GM21825 (cell line): ENCODE data around the gene SYCE3.

Experiments used
- ATAC-seq: cut with Tn5 transposase; IDR thresholded peaks from one replicate; pipeline ENCODE4 v1.9.1; 2021; ENCODE audit warnings: mild to moderate bottlenecking, moderate library complexity; ENCODE audit not compliant: unreplicated experiment

The SYCE3 gene

DNA sequence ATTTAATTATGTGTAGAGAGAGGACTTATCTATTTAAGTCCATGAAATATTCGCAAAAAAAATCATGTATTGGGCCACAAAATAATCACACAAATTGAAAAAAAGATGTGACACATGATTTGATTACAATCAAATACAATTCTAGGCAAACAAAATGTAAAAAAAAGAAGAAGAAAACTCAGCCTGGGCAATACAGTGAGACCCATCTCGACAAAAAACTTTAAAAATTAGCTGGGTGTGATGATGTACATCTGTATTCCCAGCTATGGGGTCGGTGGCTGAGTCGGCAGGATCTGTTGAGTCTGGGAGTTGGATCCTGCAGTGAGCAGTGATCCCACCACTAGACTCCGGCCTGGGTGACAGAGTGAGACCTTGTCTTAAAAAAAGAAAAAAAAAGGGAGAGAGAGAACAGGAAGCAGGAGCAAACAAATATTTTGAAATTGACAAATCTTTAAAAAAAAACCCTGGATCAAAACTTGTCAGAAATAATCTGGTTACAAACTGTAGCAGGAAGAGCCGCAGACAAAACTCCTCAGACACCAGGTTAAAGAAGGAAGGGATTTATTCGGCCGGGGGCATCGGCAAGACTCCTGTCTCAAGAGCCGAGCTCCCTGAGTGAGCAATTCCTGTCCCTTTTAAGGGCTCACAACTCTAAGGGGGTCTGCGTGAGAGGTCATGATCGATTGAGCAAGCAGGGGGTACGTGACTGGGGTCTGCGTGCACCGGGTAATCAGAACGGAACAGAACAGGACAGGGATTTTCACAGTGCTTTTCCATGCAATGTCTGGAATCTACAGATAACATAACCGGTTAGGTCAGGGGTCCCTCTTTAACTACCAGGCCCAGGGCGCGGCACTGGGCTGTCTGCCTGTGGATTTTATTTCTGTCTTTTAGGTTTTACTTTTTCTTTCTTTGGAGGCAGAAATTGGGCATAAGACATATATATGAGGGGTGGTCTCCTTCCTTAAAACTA lies 29.6 kb downstream of the SYCE3 start:
- no peak for ATAC-seq

DNA sequence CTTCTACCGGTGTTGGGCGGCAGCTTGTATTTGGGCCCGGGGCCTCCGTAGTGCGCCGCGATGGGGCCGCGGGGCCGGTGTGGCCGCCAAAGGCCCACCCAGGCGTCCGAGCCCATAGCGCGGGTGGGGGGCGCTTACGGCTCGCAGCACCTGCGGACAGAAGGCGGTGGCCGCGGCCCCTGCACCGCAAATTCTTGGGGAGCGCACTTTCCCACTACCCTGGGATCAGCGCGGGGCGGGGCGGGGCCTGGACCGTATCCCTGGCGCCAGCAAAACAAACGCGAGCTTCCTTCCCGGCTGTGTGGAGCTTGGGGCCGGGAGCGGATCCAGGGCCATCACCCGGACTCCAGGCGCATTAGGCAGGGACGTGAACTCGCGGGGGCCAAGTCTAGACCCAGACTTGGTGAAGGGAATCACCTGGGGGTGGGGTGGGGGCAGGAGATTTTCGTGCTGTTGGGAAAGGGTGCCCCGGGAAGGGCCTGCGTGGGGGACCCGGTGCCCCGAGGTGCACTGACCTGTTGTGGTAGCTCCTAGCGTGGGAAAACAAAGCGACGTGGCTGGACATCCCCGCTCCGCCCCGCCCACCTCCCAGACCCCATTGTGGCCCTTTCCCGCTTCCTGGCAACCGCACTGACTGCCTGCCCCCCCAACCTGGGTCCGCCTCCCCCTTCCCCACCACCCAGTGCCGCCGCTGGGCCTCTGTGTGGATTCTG lies 30.6 kb downstream of the SYCE3 start:
- no peak for ATAC-seq

DNA sequence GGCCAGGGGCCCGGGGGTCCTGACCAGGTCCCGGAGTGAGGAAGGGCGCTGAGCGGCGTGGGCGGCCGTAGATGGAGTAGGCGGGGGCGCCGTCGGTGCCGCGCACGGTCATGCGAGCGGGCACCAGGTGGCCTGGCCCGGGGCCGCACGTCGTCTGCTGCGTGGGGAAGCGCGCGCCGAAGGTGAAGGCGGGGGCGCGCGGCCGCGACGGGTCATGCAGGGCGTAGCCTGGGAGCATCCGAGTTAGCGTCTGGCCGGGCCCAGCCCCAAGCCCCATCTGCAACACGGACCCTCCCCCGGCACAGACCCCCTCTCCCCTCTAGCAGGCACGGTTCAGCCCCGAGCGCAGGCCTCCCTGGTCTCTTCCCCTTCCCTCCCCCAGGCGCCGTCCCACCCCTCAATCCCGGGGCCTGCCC lies 31.2 kb downstream of the SYCE3 start:
- no peak for ATAC-seq

DNA sequence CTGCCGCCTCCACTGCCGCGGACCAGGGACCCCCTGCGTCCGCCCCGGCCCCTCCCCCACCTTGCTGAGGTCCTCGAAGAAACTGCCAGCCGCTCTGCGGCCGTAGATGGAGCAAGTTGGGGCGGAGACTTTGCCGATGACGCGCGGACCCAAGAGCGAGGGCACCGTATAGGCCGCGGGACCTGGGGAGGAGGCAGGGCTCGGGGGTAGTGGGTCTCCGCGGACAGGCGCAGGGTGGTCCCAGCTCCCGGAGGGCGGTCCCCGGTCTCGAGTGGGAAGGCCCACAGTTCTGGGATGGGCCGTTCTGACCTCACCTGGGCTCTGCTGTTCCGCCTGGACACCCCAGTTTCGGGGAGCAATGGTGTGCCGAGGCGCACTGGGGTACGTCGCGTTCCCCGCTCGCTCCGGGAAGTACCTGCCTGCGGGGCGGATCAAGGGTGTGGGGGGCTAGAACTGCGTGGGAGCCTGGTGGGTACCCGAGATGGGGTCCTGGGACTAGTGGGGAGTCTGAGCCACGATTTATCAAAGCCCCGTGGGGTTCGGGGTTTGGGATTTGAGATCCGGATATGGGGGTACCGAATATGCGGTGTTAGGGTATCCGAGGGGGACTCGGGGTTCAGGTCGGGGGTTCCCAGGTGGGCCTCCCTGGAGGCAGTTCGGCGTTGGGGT lies 31.7 kb downstream of the SYCE3 start:
- ATAC-seq = peak; percentile 18

DNA sequence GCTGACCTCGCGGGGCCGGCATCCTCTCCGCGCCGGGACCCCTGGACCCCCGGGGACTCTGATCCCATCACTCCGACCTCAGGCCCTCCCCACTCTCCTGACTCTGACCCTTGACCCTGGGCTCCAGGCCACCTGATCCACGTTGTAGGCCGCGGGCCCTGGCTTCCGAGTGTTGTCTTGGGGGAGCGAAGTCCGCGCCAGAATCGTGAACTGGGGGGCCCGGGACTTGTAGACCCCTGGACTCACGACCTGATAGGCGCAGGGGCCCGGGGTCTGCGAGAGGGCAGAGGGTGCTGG lies 32.2 kb downstream of the SYCE3 start:
- ATAC-seq = no peak

DNA sequence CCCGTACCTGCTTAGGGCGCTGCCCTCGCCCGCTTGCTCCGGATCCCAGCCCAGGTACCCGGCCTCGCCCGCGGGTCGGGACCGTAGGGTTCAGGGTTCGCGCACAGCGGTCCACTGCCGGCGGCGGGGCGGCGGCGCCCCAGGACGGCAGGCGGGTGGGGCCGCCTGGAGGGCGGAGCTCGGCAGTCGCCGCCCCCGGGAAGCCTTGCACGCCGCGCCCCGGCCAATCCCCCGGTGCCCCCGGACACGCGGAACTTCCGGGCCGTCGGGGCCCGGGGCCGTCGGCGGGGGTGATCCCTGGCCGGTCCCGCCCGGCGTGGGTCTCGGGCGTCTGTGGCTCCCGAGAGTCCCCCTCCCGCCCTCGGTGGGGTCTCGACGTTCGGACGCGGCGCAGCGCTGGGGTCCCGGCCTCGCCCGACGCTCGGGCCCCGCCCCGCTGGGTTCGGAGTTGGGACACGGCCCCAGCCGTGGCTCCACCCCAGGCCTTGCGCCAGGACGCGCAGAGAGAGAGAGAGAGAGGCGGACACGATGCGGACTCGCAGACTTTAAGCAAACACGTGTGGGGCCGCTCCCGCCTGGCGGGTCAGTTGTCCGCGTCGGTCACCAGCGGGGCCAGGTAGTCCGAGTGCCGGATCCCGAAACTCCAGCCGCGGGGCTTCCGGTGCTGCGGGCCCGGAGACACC lies 32.7 kb downstream of the SYCE3 start, which contains the start of gene TYMP:
Gene TYMP (minus strand): TSS at position 116 of the 683 bp plus-strand sequence. CDS start 303 bp downstream, outside the sequence.
- no peak for ATAC-seq

DNA sequence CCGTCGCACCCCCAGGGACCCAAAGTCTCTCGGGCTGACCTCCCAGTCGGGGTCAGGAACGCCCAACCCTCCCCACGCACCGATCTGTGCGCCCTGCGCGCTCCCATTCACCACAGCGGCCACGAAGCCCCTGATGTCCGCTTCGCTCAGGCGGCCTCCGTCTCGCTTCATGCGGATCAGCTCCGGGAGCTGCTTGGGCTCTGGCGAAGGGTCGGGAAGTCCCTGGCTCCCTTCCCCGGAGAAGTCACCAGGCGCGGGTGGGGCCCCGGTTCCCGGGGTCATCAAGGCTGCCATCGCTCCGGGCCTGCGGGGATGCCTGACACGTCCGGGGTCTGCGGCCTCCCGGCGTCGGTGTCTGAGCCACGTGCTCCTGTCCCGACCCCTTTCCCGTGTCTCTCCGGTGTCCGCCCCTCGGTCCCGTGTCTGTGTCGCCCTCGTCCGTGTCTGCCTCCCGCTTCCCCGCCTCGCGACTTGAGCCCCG lies 33.3 kb downstream of the SYCE3 start:
- ATAC-seq = no peak

DNA sequence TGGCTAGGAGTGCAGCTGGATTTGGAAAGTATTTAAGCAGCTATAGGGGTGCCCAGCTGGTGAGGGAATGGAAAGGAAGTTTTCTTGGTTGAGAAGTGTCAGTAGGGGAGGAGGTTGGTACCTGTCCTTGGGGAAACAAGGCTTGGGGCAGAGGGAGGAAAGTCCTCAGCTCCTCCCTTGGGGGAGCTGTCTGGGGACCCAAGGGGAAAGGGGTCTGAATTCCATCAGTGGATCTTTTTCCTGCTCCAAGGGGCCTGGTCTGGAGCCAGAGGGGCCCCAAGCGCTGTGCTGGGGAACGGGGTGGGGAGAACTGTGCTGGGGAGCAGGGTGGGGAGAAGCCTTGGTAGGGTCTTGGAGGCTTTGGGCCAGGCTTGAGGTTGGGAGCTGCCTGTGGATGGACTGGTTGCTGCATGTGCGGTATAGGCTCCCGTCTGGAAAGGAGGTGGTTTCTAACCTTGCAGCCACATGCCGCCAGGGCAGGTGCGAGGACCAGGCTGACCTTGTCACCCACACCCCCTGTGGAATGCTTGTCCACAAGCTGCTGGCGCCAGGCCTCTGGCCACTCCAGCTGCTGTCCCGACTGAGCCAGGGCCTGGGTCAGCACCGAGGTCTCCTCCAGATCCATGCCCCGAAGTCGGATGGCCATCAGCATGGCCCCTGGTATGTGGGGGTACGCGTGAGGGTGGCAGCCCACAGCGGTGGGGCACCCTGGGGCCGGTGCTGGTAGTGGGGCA lies 33.9 kb downstream of the SYCE3 start:
- ATAC-seq = no peak

DNA sequence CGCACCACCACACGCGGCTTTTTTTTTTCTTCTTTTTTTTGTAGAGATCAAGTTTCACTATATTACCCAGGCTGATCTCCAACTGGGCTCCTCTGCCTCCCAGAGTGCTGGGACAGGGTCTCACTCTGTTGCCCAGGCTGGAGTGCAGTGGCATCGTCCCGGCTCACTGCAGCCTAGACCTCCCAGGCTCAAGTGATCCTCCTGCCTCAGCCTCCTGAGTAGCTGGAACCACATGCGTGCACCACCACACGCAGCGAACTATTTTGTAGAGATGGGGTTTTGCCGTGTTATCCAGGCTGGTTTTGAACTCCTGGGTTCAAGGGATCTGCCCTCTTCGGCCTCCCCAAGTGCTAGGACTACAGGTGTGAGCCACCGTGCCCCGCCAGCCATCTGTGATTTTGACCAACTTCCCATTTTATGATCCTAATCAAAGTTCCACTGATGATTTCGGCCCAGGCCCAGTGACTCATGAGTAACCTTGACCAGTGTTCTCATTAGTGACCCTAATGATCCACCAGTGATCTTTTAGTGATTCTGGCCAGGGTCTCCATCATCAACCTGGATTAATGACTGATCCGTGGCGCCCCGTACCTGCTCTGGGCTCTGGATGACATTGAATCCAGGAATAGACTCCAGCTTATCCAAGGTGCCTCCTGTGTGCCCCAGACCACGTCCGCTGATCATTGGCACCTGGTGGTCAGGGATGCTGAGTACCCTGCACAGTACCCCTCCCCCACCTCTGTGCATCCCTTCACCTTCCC lies 34.6 kb downstream of the SYCE3 start:
- ATAC-seq = no peak

DNA sequence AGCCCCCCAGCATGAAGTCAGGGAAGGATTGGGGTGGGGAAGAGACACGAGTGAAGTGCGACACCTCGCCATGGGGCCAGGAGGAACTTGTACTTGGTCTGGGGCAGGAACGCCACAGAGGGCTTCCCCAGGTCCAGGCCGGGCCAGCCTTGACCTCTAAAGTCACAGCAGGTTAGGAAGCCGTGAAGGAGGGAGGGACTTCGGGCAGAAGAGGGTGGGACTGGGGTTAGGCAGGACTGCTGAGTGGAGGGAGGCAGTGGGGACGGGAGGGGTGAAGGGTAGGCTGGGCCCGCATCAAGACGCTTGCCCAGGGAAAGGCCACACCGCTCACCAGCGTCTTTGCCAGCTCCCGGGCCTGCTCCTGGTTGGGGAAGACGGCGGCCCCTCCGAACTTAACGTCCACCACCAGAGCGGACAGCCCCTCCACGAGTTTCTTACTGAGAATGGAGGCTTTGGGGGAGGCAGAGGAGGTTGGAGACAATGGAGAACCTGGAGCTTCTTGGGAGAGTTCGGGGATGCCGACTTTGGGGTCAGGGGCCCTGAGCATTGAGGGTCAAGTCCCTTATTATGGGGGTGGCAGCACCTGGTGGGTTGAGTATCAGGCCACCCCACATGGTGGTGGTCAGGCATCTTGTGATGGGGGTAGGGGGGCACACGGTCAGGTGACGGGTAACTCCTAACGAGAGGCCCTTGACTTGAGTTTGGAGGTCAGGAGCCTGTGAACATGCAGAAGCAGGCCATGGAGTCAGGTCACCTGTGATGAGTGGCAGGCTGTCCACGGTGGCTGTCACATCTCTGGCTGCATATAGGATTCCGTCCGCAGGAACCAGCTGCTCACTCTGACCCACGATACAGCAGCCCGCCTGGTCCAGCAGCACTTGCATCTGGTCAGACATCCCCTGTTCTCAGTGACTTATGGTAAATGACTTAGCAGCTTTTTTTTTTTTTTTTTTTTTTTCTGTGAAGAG lies 35.6 kb downstream of the SYCE3 start:
- no peak for ATAC-seq

DNA sequence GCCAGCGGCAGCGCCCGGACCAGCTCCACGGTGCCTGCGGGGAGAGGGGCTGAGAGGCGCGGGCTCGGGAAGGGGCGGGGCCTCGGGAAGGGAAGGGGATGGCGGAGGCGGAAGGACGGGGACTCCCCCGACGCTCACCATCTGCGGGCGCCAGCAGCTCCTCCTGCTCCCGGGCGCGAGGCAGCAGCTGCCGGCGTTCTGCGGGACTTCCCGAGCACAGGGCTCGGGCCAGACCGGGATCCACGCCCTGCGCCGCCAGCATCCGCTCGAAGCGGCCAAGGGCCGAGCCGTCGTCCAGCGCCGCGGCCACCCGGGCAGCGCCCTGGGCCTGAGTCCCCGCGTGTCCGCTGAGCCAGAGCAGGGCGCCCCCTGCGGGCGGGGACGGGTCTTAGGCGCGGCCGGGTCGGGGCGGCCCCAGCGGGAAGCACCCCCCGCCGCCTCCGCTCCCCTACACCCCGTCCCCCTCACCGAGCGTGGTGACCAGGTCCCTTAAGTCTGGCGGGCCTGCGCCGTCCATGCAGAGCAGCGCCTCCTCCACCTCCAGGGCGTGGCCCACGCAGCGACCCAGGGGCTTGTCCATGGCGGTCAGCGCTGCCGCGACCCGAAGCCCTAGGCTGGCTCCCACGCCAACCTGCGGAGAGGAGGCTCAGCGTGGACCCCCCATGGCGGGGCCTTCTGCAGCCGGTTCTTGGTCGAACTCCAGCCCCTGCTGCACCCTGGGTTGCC lies 36.4 kb downstream of the SYCE3 start:
- peak; percentile 27 for ATAC-seq

DNA sequence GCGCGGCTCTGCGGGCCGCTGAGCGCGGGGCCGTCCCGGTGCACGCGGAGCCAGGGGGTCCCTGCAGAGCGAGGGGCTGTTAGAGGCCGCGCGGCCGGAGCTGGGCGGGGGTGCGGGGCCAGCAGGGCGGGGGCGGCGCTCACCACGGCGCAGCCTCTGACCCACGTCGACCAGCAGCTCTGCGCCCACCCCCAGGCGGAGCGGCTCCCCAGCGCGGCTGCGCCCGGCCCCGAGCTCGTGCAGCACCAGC lies 36.9 kb downstream of the SYCE3 start:
- peak; percentile 10 for ATAC-seq

DNA sequence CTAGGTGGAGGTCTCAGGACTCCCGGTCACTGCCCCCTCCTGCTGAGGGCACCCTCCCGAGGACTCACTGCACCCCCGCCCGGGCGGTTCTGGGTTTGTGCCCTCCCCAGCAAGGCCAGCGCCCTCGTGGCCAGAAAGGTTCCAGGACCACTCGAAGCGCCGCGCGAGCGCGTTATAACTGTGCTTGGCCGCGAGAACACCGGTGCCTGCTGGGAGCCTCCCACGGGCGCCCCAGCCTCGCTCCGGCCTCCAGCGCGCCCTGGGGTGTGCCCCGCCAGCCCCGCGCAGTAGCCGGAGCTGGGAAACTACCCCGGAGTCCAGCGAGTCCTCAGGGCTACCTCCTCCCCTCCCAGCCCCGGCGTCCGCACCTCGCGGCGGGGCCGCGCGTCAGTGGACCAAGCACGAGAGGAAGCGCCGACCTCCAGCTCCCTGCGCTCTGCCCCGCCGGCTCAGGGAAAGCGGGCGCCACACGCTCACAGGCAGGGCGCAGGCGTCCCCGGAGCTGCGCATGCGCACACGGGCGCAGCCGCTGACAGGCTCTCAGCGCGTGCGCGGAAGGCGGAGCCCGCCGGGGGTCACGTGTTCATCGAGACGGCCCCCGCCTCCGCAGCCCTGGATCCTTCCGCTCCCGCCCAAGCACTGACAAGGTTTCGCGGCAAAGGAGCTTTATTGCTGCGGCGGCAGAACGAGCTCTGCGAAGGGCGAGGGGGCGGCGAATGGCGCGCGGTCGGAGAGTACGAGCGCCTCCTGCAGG lies 37.4 kb downstream of the SYCE3 start, which contains the start of gene SCO2:
Gene SCO2 (minus strand): TSS at position 495 of the 754 bp plus-strand sequence. CDS start 1,187 bp downstream, outside the sequence.
- peak; percentile 34 for ATAC-seq

DNA sequence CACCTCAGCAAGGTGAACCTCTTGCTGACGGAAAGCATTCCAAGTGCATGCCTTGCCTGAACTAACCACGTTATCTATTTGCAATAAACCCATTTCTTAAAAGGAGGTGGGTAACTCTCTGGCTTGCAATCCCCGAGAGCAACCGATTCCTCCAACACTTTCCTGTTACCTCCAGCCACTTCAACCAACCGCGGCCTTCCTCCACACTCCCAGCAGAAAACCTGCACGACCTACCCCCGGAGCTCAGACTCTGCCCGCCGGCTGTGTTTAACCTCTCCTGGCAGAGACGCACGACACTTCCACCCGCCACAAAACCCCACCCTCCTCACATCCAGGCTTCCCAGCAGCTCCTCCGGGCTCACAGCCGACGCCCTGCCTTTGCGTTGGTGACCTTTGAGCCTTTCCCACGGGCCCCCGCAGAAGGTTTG lies 38.0 kb downstream of the SYCE3 start:
- ATAC-seq = no peak

DNA sequence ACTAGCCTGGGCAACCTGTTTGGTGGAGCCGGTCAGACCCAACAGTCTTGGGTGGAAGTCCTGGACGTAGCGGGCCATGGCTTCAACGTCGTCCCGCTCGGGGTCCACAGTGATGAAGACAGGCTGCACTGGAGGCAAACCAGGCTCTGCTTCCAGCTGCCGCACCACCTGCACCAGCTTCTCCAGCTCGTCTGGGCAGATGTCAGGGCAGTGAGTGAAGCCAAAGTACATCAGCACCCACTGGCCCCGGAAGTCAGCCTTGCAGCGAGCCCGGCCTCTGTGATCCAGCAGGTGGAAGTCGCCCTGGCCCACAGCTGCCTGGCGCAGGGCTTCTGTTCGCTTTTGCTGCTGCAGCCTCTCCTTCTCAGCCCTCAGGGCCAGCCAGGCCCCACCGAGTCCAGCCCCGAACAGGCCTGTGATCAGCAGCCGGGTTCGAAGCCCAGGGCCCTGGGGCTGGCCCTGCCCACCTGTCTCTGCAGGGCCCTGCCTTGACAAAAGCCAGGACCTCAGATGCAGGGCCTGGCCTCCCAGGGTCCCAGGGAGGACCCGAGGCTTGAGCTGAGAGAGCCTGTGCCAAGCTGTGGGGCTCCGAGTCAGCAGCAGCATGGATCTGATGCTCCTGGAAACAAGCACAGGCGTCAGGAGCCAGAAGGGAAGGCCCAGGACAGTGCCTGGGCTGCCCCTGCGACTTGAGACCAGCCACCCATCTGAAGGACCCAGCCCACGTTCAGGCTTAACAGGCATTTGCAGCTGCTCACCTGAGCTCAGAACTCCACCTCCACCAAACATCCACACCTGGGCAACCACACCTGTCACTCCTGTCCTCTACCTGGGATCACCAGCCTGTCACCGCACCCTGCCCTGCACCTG lies 38.7 kb downstream of the SYCE3 start:
- no peak for ATAC-seq

DNA sequence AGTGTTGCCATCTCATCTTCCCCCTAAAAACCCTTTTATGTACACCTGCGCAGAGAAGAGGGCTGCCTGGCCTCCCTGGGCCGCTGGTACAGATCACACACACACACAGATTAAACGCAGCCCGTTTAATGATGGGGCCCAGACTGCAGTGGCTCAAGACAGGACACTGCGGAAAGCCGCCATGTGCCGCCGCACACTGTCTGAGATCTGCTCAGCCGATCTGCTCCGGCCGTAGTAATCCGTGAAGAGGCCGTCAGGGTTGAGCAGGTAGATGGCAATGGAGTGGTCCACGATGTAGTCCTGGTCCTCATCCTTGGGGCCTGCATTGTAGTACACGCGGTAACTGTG lies 39.3 kb downstream of the SYCE3 start:
- ATAC-seq = no peak
